BLaER1 (cell line): Measurements from ENCODE around the gene AGBL1.

Experiments
- H3K27ac ChIP-seq: shearing (Covaris generic); formaldehyde crosslinking; 2 replicates; pipeline ENCODE4 v1.8.1; 2022
- H3K27me3 ChIP-seq: shearing (Covaris generic); formaldehyde crosslinking; 2 replicates; pipeline ENCODE4 v1.8.1; 2022
- H3K36me3 ChIP-seq: shearing (Covaris generic); formaldehyde crosslinking; 2 replicates; pipeline ENCODE4 v1.8.1; 2022
- H3K4me1 ChIP-seq: shearing (Covaris generic); formaldehyde crosslinking; 2 replicates; pipeline ENCODE4 v1.8.1; 2022
- H3K4me2 ChIP-seq: shearing (Covaris generic); formaldehyde crosslinking; 2 replicates; pipeline ENCODE4 v1.8.1; 2022
- H3K4me3 ChIP-seq: shearing (Covaris generic); formaldehyde crosslinking; 2 replicates; pipeline ENCODE4 v1.8.1; 2022
- H3K9ac ChIP-seq: shearing (Covaris generic); formaldehyde crosslinking; 2 replicates; pipeline ENCODE4 v1.8.1; 2022
- H3K9me3 ChIP-seq: shearing (Covaris generic); formaldehyde crosslinking; 2 replicates; pipeline ENCODE4 v1.8.1; 2022
- H4K20me1 ChIP-seq: shearing (Covaris generic); formaldehyde crosslinking; 2 replicates; pipeline ENCODE4 v1.8.1; 2022
- Cebpa-rat ChIP-seq: shearing (Covaris generic); IDR thresholded peaks from 2 replicates; pipeline ENCODE4 v1.8.1; 2022

Gene AGBL1

GRCh38 chr15:86231864-86232721, 152.4 kb downstream of the AGBL1 start:
- H3K27ac ChIP-seq = no peak overlapping the region
- H3K9ac ChIP-seq = no peak overlapping the region
- H3K4me1 ChIP-seq = peaks cover 11% of the 10 kb centered on the region; the same call in 1 of the 2 replicates
- H3K36me3 ChIP-seq = no peaks in the 10 kb centered on the region
- H4K20me1 ChIP-seq = no peaks in the 10 kb centered on the region
- no peak overlapping the region for H3K4me3 ChIP-seq
- TF ChIP-seq Cebpa-rat = no peak
- H3K9me3 ChIP-seq = no peaks in the 10 kb centered on the region
- no peak overlapping the region for H3K4me2 ChIP-seq
- H3K27me3 ChIP-seq = no peaks in the 10 kb centered on the region

GRCh38 chr15:86235667-86236066, 156.0 kb downstream of the AGBL1 start:
- Histone ChIP-seq H3K9me3 (no peaks in the 10 kb centered on the region), H3K27me3 (no peaks in the 10 kb centered on the region), H3K4me2 (no peak overlapping the region), H3K36me3 (no peaks in the 10 kb centered on the region), H3K4me1 (peaks cover 11% of the 10 kb centered on the region; the same call in 1 of the 2 replicates), H4K20me1 (no peaks in the 10 kb centered on the region), H3K27ac (no peak overlapping the region), H3K9ac (no peak overlapping the region), H3K4me3 (no peak overlapping the region)
- TF ChIP-seq Cebpa-rat = no peak

- no peak for TF ChIP-seq Cebpa-rat
- no peak overlapping the region for H3K27ac ChIP-seq
- no peaks in the 10 kb centered on the region for H4K20me1 ChIP-seq
- peaks cover 11% of the 10 kb centered on the region; the same call in 1 of the 2 replicates for H3K4me1 ChIP-seq
- no peaks in the 10 kb centered on the region for H3K27me3 ChIP-seq
- no peaks in the 10 kb centered on the region for H3K9me3 ChIP-seq
- H3K4me2 ChIP-seq = no peak overlapping the region
- H3K4me3 ChIP-seq = no peak overlapping the region
- no peak overlapping the region for H3K9ac ChIP-seq
- no peaks in the 10 kb centered on the region for H3K36me3 ChIP-seq
Measured at GRCh38 chr15:86236356-86237110, 156.9 kb downstream of the AGBL1 start.

GRCh38 chr15:86237111-86237500, 157.4 kb downstream of the AGBL1 start:
- Histone ChIP-seq H3K36me3 (no peaks in the 10 kb centered on the region), H3K27me3 (no peaks in the 10 kb centered on the region), H3K4me3 (no peak overlapping the region), H3K4me1 (peaks cover 11% of the 10 kb centered on the region; the same call in 1 of the 2 replicates), H3K9ac (no peak overlapping the region), H3K9me3 (no peaks in the 10 kb centered on the region), H4K20me1 (no peaks in the 10 kb centered on the region), H3K4me2 (no peak overlapping the region), H3K27ac (no peak overlapping the region)
- TF ChIP-seq Cebpa-rat = no peak

GRCh38 chr15:86247249-86247955, 167.7 kb downstream of the AGBL1 start:
- no peak overlapping the region for H3K9ac ChIP-seq
- H3K27me3 ChIP-seq = no peaks in the 10 kb centered on the region
- no peak for TF ChIP-seq Cebpa-rat
- H4K20me1 ChIP-seq = no peaks in the 10 kb centered on the region
- H3K27ac ChIP-seq = no peak overlapping the region
- no peaks in the 10 kb centered on the region for H3K9me3 ChIP-seq
- no peak overlapping the region for H3K4me3 ChIP-seq
- H3K4me2 ChIP-seq = no peak overlapping the region
- no peaks in the 10 kb centered on the region for H3K4me1 ChIP-seq
- H3K36me3 ChIP-seq = no peaks in the 10 kb centered on the region

GRCh38 chr15:86255247-86255646, 175.6 kb downstream of the AGBL1 start:
- Histone ChIP-seq H3K9me3 (no peaks in the 10 kb centered on the region), H3K4me2 (no peak overlapping the region), H3K27ac (no peak overlapping the region), H3K36me3 (no peaks in the 10 kb centered on the region), H3K4me3 (no peak overlapping the region), H4K20me1 (no peaks in the 10 kb centered on the region), H3K4me1 (no peaks in the 10 kb centered on the region), H3K9ac (no peak overlapping the region), H3K27me3 (no peaks in the 10 kb centered on the region)
- no peak for TF ChIP-seq Cebpa-rat

- H4K20me1 ChIP-seq = no peaks in the 10 kb centered on the region
- H3K36me3 ChIP-seq = no peaks in the 10 kb centered on the region
- H3K27me3 ChIP-seq = no peaks in the 10 kb centered on the region
- H3K4me2 ChIP-seq = no peak overlapping the region
- no peaks in the 10 kb centered on the region for H3K9me3 ChIP-seq
- no peak for TF ChIP-seq Cebpa-rat
- no peak overlapping the region for H3K9ac ChIP-seq
- H3K4me3 ChIP-seq = no peak overlapping the region
- H3K27ac ChIP-seq = no peak overlapping the region
- H3K4me1 ChIP-seq = no peaks in the 10 kb centered on the region
Measured at GRCh38 chr15:86256628-86257027, 177.0 kb downstream of the AGBL1 start.

- Histone ChIP-seq H3K27ac (no peak overlapping the region), H3K36me3 (no peaks in the 10 kb centered on the region), H3K4me1 (no peaks in the 10 kb centered on the region), H3K4me2 (no peak overlapping the region), H3K9ac (no peak overlapping the region), H3K27me3 (no peaks in the 10 kb centered on the region), H3K9me3 (no peaks in the 10 kb centered on the region), H3K4me3 (no peak overlapping the region), H4K20me1 (no peaks in the 10 kb centered on the region)
- no peak for TF ChIP-seq Cebpa-rat
Measured at GRCh38 chr15:86259589-86259988, 179.9 kb downstream of the AGBL1 start.

- Histone ChIP-seq H3K27me3 (no peaks in the 10 kb centered on the region), H3K9ac (no peak overlapping the region), H3K4me2 (no peak overlapping the region), H3K36me3 (no peaks in the 10 kb centered on the region), H3K4me1 (no peaks in the 10 kb centered on the region), H3K9me3 (no peaks in the 10 kb centered on the region), H3K4me3 (no peak overlapping the region), H4K20me1 (no peaks in the 10 kb centered on the region), H3K27ac (no peak overlapping the region)
- TF ChIP-seq Cebpa-rat = no peak
Measured at GRCh38 chr15:86263230-86263629, 183.6 kb downstream of the AGBL1 start.
